RWPE2 (cell line): ENCODE measurements around the gene ANP32B.

Experiments used
- ATAC-seq: fragments of 200-7000 bp; cut with Tn5 transposase; 3 replicates; pipeline ENCODE4 v1.9.1; 2021; ENCODE audit warnings: low read depth
- DNase-seq: peaks from one replicate; pipeline ENCODE4 v3.0.0-alpha.2; 2020; ENCODE audit warnings: low spot score
- H3K27ac ChIP-seq: fragments of 450-650 bp; 2 replicates; pipeline ENCODE4 v1.5.1; 2017; ENCODE audit warnings: mild to moderate bottlenecking; ENCODE audit not compliant: poor library complexity, severe bottlenecking
- H3K27me3 ChIP-seq: fragments of 250-450 bp; sonication (Bioruptor Pico); 2 replicates; pipeline ENCODE4 v1.5.1; 2021; ENCODE audit warnings: mild to moderate bottlenecking, moderate library complexity; ENCODE audit not compliant: insufficient read depth, poor library complexity, severe bottlenecking
- H3K36me3 ChIP-seq: fragments of 250-450 bp; sonication (Bioruptor Pico); 2 replicates; pipeline ENCODE4 v1.5.1; 2020; ENCODE audit warnings: low read depth, mild to moderate bottlenecking, moderate library complexity
- H3K4me1 ChIP-seq: fragments of 250-450 bp; sonication (Bioruptor Pico); 2 replicates; pipeline ENCODE4 v1.5.1; 2021; ENCODE audit warnings: mild to moderate bottlenecking, moderate library complexity; ENCODE audit not compliant: insufficient read depth, poor library complexity, severe bottlenecking
- H3K4me3 ChIP-seq: fragments of 250-450 bp; sonication (Bioruptor Pico); 2 replicates; pipeline ENCODE4 v1.5.1; 2021; ENCODE audit warnings: mild to moderate bottlenecking, moderate library complexity; ENCODE audit not compliant: severe bottlenecking
- H3K9me3 ChIP-seq: fragments of 250-450 bp; sonication (Bioruptor Pico); 2 replicates; pipeline ENCODE4 v1.5.1; 2021; ENCODE audit warnings: mild to moderate bottlenecking, moderate library complexity; ENCODE audit not compliant: severe bottlenecking
- CTCF ChIP-seq: fragments of 450-650 bp; IDR thresholded peaks from one replicate; pipeline ENCODE4 v1.5.1; 2017; ENCODE audit warnings: mild to moderate bottlenecking, moderate library complexity; ENCODE audit not compliant: poor library complexity, severe bottlenecking

Gene ANP32B

GRCh38 chr9:97983589-97984187 lies 547 bp downstream of the ANP32B start:
- H3K27me3 ChIP-seq: no peaks in the 10 kb centered on the region
- no peak for TF ChIP-seq CTCF
- ATAC-seq (peak; percentile 7; the same call in 2 of the 3 replicates), DNase-seq (no peak)
- peak overlapping the region; percentile 88 for H3K27ac ChIP-seq
- peaks cover 29% of the 10 kb centered on the region for H3K4me1 ChIP-seq
- H3K9me3 ChIP-seq: no peaks in the 10 kb centered on the region
- peaks cover 5% of the 10 kb centered on the region; the same call in 1 of the 2 replicates for H3K36me3 ChIP-seq
- peak overlapping the region; percentile 95 for H3K4me3 ChIP-seq

GRCh38 chr9:97984188-97985057 lies 1.3 kb downstream of the ANP32B start:
- H3K36me3 ChIP-seq: peaks cover 5% of the 10 kb centered on the region; the same call in 1 of the 2 replicates
- no peak for TF ChIP-seq CTCF
- DNase-seq (peak; percentile 71), ATAC-seq (peak; percentile 3)
- peak overlapping the region; percentile 95 for H3K4me3 ChIP-seq
- H3K27me3 ChIP-seq: no peaks in the 10 kb centered on the region
- H3K4me1 ChIP-seq: peaks cover 34% of the 10 kb centered on the region
- peak overlapping the region; percentile 88 for H3K27ac ChIP-seq
- no peaks in the 10 kb centered on the region for H3K9me3 ChIP-seq

- Histone ChIP-seq H3K27ac (peak overlapping the region; percentile 88), H3K36me3 (peaks cover 5% of the 10 kb centered on the region; the same call in 1 of the 2 replicates), H3K4me1 (peaks cover 42% of the 10 kb centered on the region), H3K9me3 (no peaks in the 10 kb centered on the region), H3K4me3 (peak overlapping the region; percentile 95), H3K27me3 (no peaks in the 10 kb centered on the region)
- ATAC-seq (0 out of 3 replicates have a peak, but pooled peaks have one; percentile 1), DNase-seq (no peak)
- no peak for TF ChIP-seq CTCF
These were observed 2.1 kb downstream of the ANP32B start for GRCh38 chr9:97985058-97985861.

- Histone ChIP-seq H3K9me3 (no peaks in the 10 kb centered on the region), H3K4me3 (no peak overlapping the region), H3K4me1 (peaks cover 44% of the 10 kb centered on the region), H3K36me3 (peaks cover 5% of the 10 kb centered on the region; the same call in 1 of the 2 replicates), H3K27me3 (no peaks in the 10 kb centered on the region), H3K27ac (no peak overlapping the region)
- TF ChIP-seq CTCF: no peak
- DNase-seq (no peak), ATAC-seq (no peak)
These were observed 4.3 kb downstream of the ANP32B start for GRCh38 chr9:97987487-97987886.
